Activated T-cell treated with anti-CD3 and anti-CD28 coated beads for 4 hours (primary cell): ENCODE results near the gene SOAT2.

Experiments
- DNase-seq: peaks from one replicate; pipeline ENCODE4 v3.0.0-alpha.2; 2020

SOAT2 gene

GRCh38 chr12:53102883-53103807 lies at the start of gene SOAT2:
Gene SOAT2 (plus strand): TSS chr12:53103486. CDS start chr12:53103578, 92 bp downstream.
- peak; percentile 26 for DNase-seq

- DNase-seq, result peak; percentile 94
Observed at GRCh38 chr12:53054112-53054878, 49.0 kb upstream of the SOAT2 start.

GRCh38 chr12:53055471-53056266 lies 47.6 kb upstream of the SOAT2 start:
- no peak for DNase-seq

- DNase-seq, result no peak
Observed at GRCh38 chr12:53056296-53056695, 47.0 kb upstream of the SOAT2 start.

- no peak for DNase-seq
Observed at GRCh38 chr12:53056901-53057300, 46.4 kb upstream of the SOAT2 start.

- DNase-seq, result no peak
Observed at GRCh38 chr12:53057816-53058500, 45.3 kb upstream of the SOAT2 start.

GRCh38 chr12:53058674-53059433 lies 44.4 kb upstream of the SOAT2 start:
- DNase-seq, result no peak

GRCh38 chr12:53059434-53060063 lies 43.7 kb upstream of the SOAT2 start:
- DNase-seq, result no peak

- no peak for DNase-seq
Observed at GRCh38 chr12:53060064-53060720, 43.1 kb upstream of the SOAT2 start.

GRCh38 chr12:53060721-53061276 lies 42.5 kb upstream of the SOAT2 start:
- DNase-seq, result no peak

GRCh38 chr12:53061404-53062010 lies 41.8 kb upstream of the SOAT2 start:
- DNase-seq, result no peak

GRCh38 chr12:53062011-53062961 lies 41.0 kb upstream of the SOAT2 start:
- no peak for DNase-seq

- no peak for DNase-seq
Observed at GRCh38 chr12:53062977-53063707, 40.1 kb upstream of the SOAT2 start.

- no peak for DNase-seq
Observed at GRCh38 chr12:53063708-53064612, 39.3 kb upstream of the SOAT2 start.

- DNase-seq, result no peak
Observed at GRCh38 chr12:53064613-53065436, 38.5 kb upstream of the SOAT2 start.

GRCh38 chr12:53065470-53065869 lies 37.8 kb upstream of the SOAT2 start:
- DNase-seq, result no peak
